Neural cell (in vitro differentiated cells): ENCODE data around the gene JUNB.

ENCODE experiments used
- CTCF ChIP-seq: fragments of 450-650 bp; IDR thresholded peaks from 2 replicates; pipeline ENCODE4 v1.5.1; 2014; ENCODE audit warnings: antibody characterized with exemption, mild to moderate bottlenecking, moderate library complexity; ENCODE audit not compliant: poor library complexity, severe bottlenecking
- EZH2 ChIP-seq: fragments of 200-600, 300-800 bp; shearing (Covaris generic), sonication (generic); IDR thresholded peaks from 2 replicates; pipeline ENCODE4 v1.6.1; 2014; ENCODE audit warnings: antibody characterized with exemption, low read length, borderline replicate concordance, mild to moderate bottlenecking; ENCODE audit not compliant: insufficient read depth, poor library complexity, severe bottlenecking
- POLR2AphosphoS5 ChIP-seq: IDR thresholded peaks from 2 replicates; pipeline ENCODE4 v1.6.1; 2012
- RAD21 ChIP-seq: fragments of 450-650 bp; conservative IDR thresholded peaks from 2 replicates; pipeline ENCODE4 v1.6.1; 2014; ENCODE audit warnings: antibody characterized with exemption, mild to moderate bottlenecking, moderate library complexity
- REST ChIP-seq: IDR thresholded peaks from 2 replicates; pipeline ENCODE4 v1.6.1; 2012; ENCODE audit warnings: borderline replicate concordance

- TF ChIP-seq EZH2 (no peak), CTCF (no peak), POLR2AphosphoS5 (no peak), REST (no peak), RAD21 (no peak)
These were observed 8.6 kb downstream of the JUNB start for GRCh38 chr19:12799742-12800465.
